ENCODE results near the gene MTCL1. TPM values are rescaled to one million over a fixed set of nuclear protein-coding genes. Genes with fewer than 3 reads are reported as not detected.

Gene MTCL1
- total and polyA plus RNA-seq, 10 of the 15 experiments (the other 5 are each of a cell fraction or from before 2014, with no cell fraction given) = 0.03 to 0.36 (median 0.13) TPM; not detected in 4

GRCh38 chr18:8675057-8675456 is 30.3 kb upstream of the MTCL1 start (continued):
- TF ChIP-seq TARDBP (IDR thresholded peaks at IDR 0.05; ENCODE audit: borderline replicate concordance) (no peak), NR2C1 (IDR thresholded peaks at IDR 0.05) (no peak), RBBP5 (conservative IDR thresholded peaks at IDR 0.05) (no peak), IRF4 (IDR thresholded peaks at IDR 0.05; ENCODE audit: low read depth, low read length) (no peak), PRDM15 (CRISPR knock-in tag; IDR thresholded peaks at IDR 0.05) (no peak), ZBTB40 (IDR thresholded peaks at IDR 0.05; ENCODE audit: borderline replicate concordance) (no peak), DPF2 (IDR thresholded peaks at IDR 0.05) (no peak), CREB1 (IDR thresholded peaks at IDR 0.05; ENCODE audit: low read depth) (no peak), CTCF (IDR thresholded peaks at IDR 0.05 in 2 of 3, conservative IDR thresholded peaks at IDR 0.05 in 1 of 3; ENCODE audit: control insufficient read depth in 2 of 3, extremely low read depth in 1 of 3, insufficient read depth in 1 of 3, low read depth in 3 of 3, low read length in 3 of 3) (no peak), CHD4 (IDR thresholded peaks at IDR 0.05) (no peak)
- TF ChIP-seq, protein P1, sequence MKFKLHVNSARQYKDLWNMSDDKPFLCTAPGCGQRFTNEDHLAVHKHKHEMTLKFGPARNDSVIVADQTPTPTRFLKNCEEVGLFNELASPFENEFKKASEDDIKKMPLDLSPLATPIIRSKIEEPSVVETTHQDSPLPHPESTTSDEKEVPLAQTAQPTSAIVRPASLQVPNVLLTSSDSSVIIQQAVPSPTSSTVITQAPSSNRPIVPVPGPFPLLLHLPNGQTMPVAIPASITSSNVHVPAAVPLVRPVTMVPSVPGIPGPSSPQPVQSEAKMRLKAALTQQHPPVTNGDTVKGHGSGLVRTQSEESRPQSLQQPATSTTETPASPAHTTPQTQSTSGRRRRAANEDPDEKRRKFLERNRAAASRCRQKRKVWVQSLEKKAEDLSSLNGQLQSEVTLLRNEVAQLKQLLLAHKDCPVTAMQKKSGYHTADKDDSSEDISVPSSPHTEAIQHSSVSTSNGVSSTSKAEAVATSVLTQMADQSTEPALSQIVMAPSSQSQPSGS (IDR thresholded peaks at IDR 0.05; ENCODE audit: low read length) = no peak

Data from GM12878 (cell line).